ENCODE measurements around the gene RBM42. TPM values are rescaled to one million over a fixed set of nuclear protein-coding genes. Genes with fewer than 3 reads are reported as not detected.
A peak's percentile ranks its signal among the peaks of the same experiment; 100 is the strongest.

RBM42 gene
- total RNA-seq, 1 experiment from 2014 or later: 87.7 TPM

GRCh38 chr19:35644206-35644986 is 15.6 kb downstream of the RBM42 start:
- CTCF ChIA-PET: interaction anchor here (0.5 to 2.0 kb wide), 5 partner anchors 50 to 458 kb away, joined by 3 to 8 read pairs (median 3); no protein-coding TSS in a partner anchor
- H3K27ac Mint-ChIP-seq (ENCODE audit: low read depth, unreplicated experiment): peak overlapping the region; percentile 84
- no peaks in the 10 kb centered on the region for H3K36me3 Mint-ChIP-seq (ENCODE audit: insufficient read depth, unreplicated experiment)
- peak overlapping the region; percentile 76 for H3K4me3 Mint-ChIP-seq (ENCODE audit: unreplicated experiment)
- DNase-seq (ENCODE audit: unreplicated experiment): peak; percentile 97
- TF ChIP-seq, protein P1, sequence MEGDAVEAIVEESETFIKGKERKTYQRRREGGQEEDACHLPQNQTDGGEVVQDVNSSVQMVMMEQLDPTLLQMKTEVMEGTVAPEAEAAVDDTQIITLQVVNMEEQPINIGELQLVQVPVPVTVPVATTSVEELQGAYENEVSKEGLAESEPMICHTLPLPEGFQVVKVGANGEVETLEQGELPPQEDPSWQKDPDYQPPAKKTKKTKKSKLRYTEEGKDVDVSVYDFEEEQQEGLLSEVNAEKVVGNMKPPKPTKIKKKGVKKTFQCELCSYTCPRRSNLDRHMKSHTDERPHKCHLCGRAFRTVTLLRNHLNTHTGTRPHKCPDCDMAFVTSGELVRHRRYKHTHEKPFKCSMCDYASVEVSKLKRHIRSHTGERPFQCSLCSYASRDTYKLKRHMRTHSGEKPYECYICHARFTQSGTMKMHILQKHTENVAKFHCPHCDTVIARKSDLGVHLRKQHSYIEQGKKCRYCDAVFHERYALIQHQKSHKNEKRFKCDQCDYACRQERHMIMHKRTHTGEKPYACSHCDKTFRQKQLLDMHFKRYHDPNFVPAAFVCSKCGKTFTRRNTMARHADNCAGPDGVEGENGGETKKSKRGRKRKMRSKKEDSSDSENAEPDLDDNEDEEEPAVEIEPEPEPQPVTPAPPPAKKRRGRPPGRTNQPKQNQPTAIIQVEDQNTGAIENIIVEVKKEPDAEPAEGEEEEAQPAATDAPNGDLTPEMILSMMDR (IDR thresholded peaks at IDR 0.05; ENCODE audit: unreplicated experiment): no peak
- H3K4me1 Mint-ChIP-seq (ENCODE audit: insufficient read depth, unreplicated experiment): peaks cover 13% of the 10 kb centered on the region
- POLR2A ChIA-PET: interaction anchor here (0.7 to 3.5 kb wide), 15 partner anchors 8 to 134 kb away, joined by 3 to 24 read pairs (median 4); partner anchors contain the start of genes HAUS5, PSENEN, RBM42 and U2AF1L4
- H3K27me3 Mint-ChIP-seq (ENCODE audit: insufficient read depth, unreplicated experiment): no peaks in the 10 kb centered on the region
- intact Hi-C loops (cut with micrococcal nuclease): loop anchor here (2.0 kb wide), 1 partner anchor 16 kb away; the partner anchor contains the start of gene RBM42
- no TSS peak for BruUV-seq (replicated peaks)
- H3K9me3 Mint-ChIP-seq (ENCODE audit: unreplicated experiment): no peaks in the 10 kb centered on the region

DNA sequence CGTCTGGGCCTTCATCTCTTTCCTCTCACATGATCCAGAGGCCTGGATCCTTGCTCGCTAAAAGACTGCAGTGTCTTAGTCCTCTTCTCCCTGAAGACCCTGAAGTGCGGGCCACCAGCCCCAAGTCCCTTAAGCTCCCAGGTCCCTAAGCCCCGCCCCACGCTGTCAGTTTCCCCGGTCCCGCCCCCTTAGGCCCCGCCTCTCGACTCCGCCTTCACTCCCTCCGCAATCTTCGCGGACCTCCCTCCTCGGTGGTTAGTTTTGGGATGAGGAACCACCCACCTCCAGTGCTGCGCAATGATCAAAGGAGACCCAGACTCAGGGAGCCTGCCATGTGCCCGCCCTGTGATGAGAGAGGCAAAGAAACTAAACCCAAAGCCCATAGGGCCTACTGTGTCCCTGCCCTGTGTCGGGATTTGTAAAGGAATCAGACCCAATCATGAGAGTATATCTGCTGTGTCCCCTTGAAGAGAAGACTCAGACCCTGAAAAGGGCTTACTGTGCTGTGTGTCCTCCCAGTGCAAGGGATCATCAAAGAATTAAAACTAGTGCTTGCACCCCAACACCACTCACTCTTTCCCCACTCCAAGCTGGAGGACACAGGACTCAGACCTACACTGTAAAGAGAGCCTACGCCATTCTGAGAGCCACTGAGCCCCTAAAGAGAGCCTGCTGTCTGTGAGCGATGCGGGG is 16.3 kb downstream of the RBM42 start:
- H3K27me3 Mint-ChIP-seq (ENCODE audit: insufficient read depth, unreplicated experiment): no peaks in the 10 kb centered on the region
- H3K4me1 Mint-ChIP-seq (ENCODE audit: insufficient read depth, unreplicated experiment): peaks cover 13% of the 10 kb centered on the region
- BruUV-seq (replicated peaks): no TSS peak
- peak overlapping the region; percentile 76 for H3K4me3 Mint-ChIP-seq (ENCODE audit: unreplicated experiment)
- ChIA-PET POLR2A (interaction anchor here (0.8 to 3.5 kb wide), 6 partner anchors 8 to 95 kb away, joined by 3 to 24 read pairs (median 4); partner anchors contain the start of genes HAUS5 and RBM42), CTCF (interaction anchor here (0.7 to 2.0 kb wide), 3 partner anchors 49 to 134 kb away, joined by 3 to 8 read pairs (median 5); no protein-coding TSS in a partner anchor)
- intact Hi-C loops (cut with micrococcal nuclease): loop anchor here (2.0 kb wide), 1 partner anchor 16 kb away; the partner anchor contains the start of gene RBM42
- peak overlapping the region; percentile 84 for H3K27ac Mint-ChIP-seq (ENCODE audit: low read depth, unreplicated experiment)
- TF ChIP-seq, protein P1 (IDR thresholded peaks at IDR 0.05; ENCODE audit: unreplicated experiment): no peak
- H3K36me3 Mint-ChIP-seq (ENCODE audit: insufficient read depth, unreplicated experiment): no peaks in the 10 kb centered on the region
- no peaks in the 10 kb centered on the region for H3K9me3 Mint-ChIP-seq (ENCODE audit: unreplicated experiment)
- peak; percentile 72 for DNase-seq (ENCODE audit: unreplicated experiment)

DNA sequence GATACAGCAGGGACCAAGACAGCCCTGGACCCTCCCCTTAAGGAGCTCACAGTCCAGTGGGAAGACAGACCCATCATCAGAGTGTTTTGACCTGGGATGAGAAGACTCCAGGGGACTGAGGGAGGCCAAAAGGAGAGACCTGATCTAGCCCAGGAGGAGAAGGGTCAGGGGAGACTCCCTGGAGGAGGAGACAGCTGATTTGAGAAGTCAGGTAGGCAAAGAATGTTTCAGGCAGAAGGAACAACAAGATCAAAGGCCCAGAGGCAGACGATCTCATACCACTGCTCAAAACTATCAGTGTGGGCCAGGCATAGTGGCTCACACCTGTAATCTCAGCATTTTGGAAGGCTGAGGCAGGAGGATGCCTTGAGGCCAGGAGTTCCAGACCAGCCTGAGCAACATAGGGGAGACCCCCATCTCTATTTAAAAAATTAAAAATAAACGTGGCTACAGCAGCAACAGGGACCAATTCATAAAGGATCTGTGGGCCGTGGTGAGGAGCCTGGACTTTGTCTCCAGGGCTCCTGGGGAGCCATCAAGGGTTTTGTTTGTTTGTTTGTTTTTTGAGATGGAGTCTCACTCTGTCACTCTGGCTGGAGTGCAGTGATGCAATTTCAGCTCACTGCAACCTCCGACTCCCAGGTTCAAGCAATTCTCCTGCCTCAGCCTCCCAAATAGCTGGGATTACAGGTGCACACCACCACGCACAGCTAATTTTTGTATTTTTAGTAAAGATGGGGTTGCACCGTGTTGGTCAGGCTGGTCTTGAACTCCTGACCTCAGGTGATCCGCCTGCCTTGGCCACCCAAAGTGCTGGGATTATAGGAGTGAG is 17.1 kb downstream of the RBM42 start:
- POLR2A ChIA-PET: no interaction called here
- Mint-ChIP-seq H3K27ac (ENCODE audit: low read depth, unreplicated experiment) (no peak overlapping the region), H3K9me3 (ENCODE audit: unreplicated experiment) (no peaks in the 10 kb centered on the region), H3K4me1 (ENCODE audit: insufficient read depth, unreplicated experiment) (peaks cover 13% of the 10 kb centered on the region), H3K27me3 (ENCODE audit: insufficient read depth, unreplicated experiment) (no peaks in the 10 kb centered on the region), H3K4me3 (ENCODE audit: unreplicated experiment) (no peak overlapping the region), H3K36me3 (ENCODE audit: insufficient read depth, unreplicated experiment) (peaks cover 2% of the 10 kb centered on the region)
- DNase-seq (ENCODE audit: unreplicated experiment): no peak
- no TSS peak for BruUV-seq (replicated peaks)
- intact Hi-C loops (cut with micrococcal nuclease): loop anchor here (2.0 kb wide), 1 partner anchor 17 kb away; the partner anchor contains the start of gene RBM42
- CTCF ChIA-PET: interaction anchor here (0.7 kb wide), 1 partner anchor 135 kb away, joined by 3 read pairs; no protein-coding TSS in a partner anchor
- TF ChIP-seq, protein P1 (IDR thresholded peaks at IDR 0.05; ENCODE audit: unreplicated experiment): no peak

Measured in MCF 10A (cell line).